SU-DHL-6 (cell line): Measurements from ENCODE around the gene AGBL2.
"Not testable (repeated sequence)": the region's sequence is repeated elsewhere in the genome, so short reads cannot be mapped to it uniquely, and the experiment has no call there.

Experiments used
- H2AFZ ChIP-seq: fragments of 200-600 bp; sonication (generic); 2 replicates; pipeline ENCODE4 v1.6.1; 2014; ENCODE audit warnings: low read depth, mild to moderate bottlenecking, moderate library complexity, mixed read lengths, antibody characterized with exemption, low read length; ENCODE audit not compliant: severe bottlenecking
- H3F3A ChIP-seq: fragments of 200-600 bp; shearing (Covaris generic); 2 replicates; pipeline ENCODE4 v1.6.0; 2016; ENCODE audit warnings: antibody characterized with exemption, mild to moderate bottlenecking; ENCODE audit not compliant: insufficient read depth
- H3K27ac ChIP-seq: fragments of 200-600 bp; sonication (generic); 2 replicates; pipeline ENCODE4 v1.5.1; 2016; ENCODE audit warnings: low read depth, mild to moderate bottlenecking, low read length, moderate library complexity, mixed read lengths
- H3K27me3 ChIP-seq: fragments of 200-600 bp; sonication (generic), shearing (Covaris generic); 2 replicates; pipeline ENCODE4 v1.6.0; 2014; ENCODE audit warnings: mild to moderate bottlenecking, low read length
- H3K36me3 ChIP-seq: fragments of 200-600 bp; sonication (generic); 2 replicates; pipeline ENCODE4 v1.6.1; 2014; ENCODE audit warnings: mild to moderate bottlenecking, low read length, mixed read lengths
- H3K4me2 ChIP-seq: fragments of 300-600, 200-600 bp; shearing (Covaris generic), sonication (generic); 2 replicates; pipeline ENCODE4 v1.6.0; 2014; ENCODE audit warnings: low read length, low read depth, mild to moderate bottlenecking; ENCODE audit not compliant: poor library complexity, severe bottlenecking
- H3K4me3 ChIP-seq: fragments of 200-600 bp; sonication (generic); 2 replicates; pipeline ENCODE4 v1.5.1; 2014; ENCODE audit warnings: antibody characterized with exemption, low read length, mild to moderate bottlenecking, mixed read lengths; ENCODE audit not compliant: insufficient read depth, poor library complexity, severe bottlenecking
- H3K79me2 ChIP-seq: fragments of 200-600 bp; sonication (generic); 2 replicates; pipeline ENCODE4 v1.6.1; 2014; ENCODE audit warnings: mild to moderate bottlenecking, low read length, moderate library complexity; ENCODE audit not compliant: insufficient read depth
- H3K9ac ChIP-seq: fragments of 200-600 bp; sonication (generic); 2 replicates; pipeline ENCODE4 v1.7.0; 2014; ENCODE audit warnings: mild to moderate bottlenecking, low read length
- H3K9me2 ChIP-seq: fragments of 200-600 bp; sonication (generic); replicated peaks from 2 replicates; pipeline ENCODE4 v1.6.1; 2014; ENCODE audit warnings: low read length; ENCODE audit not compliant: insufficient read depth
- H3K9me3 ChIP-seq: fragments of 200-600 bp; sonication (generic); 2 replicates; pipeline ENCODE4 v1.6.1; 2014; ENCODE audit warnings: low read length, mixed read lengths; ENCODE audit not compliant: insufficient read depth
- H4K20me1 ChIP-seq: fragments of 200-600 bp; sonication (generic); 2 replicates; pipeline ENCODE4 v1.6.1; 2014; ENCODE audit warnings: low read depth, mild to moderate bottlenecking, antibody characterized with exemption, low read length, moderate library complexity, mixed read lengths
- CTCF ChIP-seq: fragments of 200-600 bp; sonication (generic); IDR thresholded peaks from one replicate; pipeline ENCODE4 v1.5.1; 2017; ENCODE audit warnings: antibody characterized with exemption, mild to moderate bottlenecking, low read length, moderate library complexity; ENCODE audit not compliant: insufficient read depth, poor library complexity, severe bottlenecking
- EZH2phosphoT487 ChIP-seq: fragments of 200-600 bp; sonication (generic), shearing (Covaris generic); conservative IDR thresholded peaks from 2 replicates; pipeline ENCODE4 v1.6.1; 2018; ENCODE audit warnings: mild to moderate bottlenecking, antibody characterized with exemption, low read length, moderate library complexity, mixed read lengths

Gene AGBL2

DNA sequence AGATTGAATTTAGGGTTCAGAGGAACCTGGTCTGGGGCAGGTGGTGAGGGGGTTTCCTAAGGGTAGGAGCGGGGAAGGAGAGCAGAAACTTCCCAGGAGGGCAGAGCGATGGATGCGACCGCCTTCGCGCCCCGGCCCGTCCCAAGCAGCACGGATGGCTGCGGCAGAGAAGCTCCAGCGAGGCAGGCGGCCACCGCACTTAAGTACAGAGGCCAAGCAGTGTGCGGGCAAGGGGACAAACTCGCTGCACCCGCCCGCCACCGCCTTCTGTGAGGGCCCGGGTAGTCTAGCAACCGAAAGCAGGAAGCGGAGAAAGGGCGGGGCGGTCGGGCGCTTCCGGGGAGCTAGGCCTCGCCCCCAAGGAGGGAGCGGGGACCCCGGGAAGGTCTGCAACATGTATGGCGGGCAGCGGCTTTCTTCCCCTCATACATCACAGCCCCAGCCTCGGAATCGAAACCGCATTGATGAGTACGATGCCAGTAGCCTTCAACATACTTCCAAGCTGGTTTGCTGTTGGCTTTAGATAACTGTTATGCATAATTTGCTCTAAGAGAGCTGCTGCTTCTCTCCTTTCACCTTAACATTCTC lies at the start of gene AGBL2:
AGBL2 (minus strand) TSS at position 288 of the 588 bp plus-strand sequence. CDS start 719 bp downstream, outside the sequence.
- Histone ChIP-seq H4K20me1 (no peaks in the 10 kb centered on the region), H3K4me3 (peak within 1 kb of the TSS; percentile 58), H3K79me2 (no peaks in the 10 kb centered on the region), H3F3A (peaks cover 29% of the 10 kb centered on the region), H3K9me3 (no peaks in the 10 kb centered on the region), H3K36me3 (peaks cover 16% of the 10 kb centered on the region; the same call in 1 of the 2 replicates), H3K9me2 (no peaks in the 10 kb centered on the region), H3K27ac (peak within 1 kb of the TSS; percentile 43), H2AFZ (peak within 1 kb of the TSS; percentile 81), H3K27me3 (no peaks in the 10 kb centered on the region), H3K9ac (peak within 1 kb of the TSS; percentile 67), H3K4me2 (peak within 1 kb of the TSS; percentile 95)
- TF ChIP-seq EZH2phosphoT487 (no peak), CTCF (no peak)

DNA sequence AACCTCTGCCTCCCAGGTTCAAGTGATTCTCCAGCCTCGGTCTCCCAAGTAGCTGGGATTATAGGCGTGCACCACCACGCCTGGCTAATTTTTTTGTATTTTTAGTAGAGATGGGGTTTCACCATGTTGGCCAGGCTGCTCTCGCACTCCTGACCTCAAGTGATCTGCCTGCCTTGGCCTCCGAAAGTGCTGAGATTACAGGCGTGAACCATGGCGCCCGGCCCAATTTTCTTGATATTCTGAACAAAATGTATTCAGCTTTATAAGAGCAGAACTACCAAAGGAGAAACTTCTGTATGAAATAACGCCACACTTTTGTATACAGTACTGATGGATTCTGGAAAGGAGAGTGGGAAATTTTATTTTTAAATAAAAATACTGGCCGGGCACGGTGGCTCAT lies 44.1 kb upstream of the AGBL2 start:
- H3K9me3 ChIP-seq, H3K9me2 ChIP-seq, H3K27me3 ChIP-seq, H3F3A ChIP-seq, H3K9ac ChIP-seq, H2AFZ ChIP-seq, H3K27ac ChIP-seq, H3K4me3 ChIP-seq, H3K4me2 ChIP-seq, H4K20me1 ChIP-seq: not testable (repeated sequence)
- Histone ChIP-seq H3K79me2 (peaks cover 46% of the 10 kb centered on the region), H3K36me3 (peaks cover 26% of the 10 kb centered on the region)

- Histone ChIP-seq H3K79me2 (peaks cover 29% of the 10 kb centered on the region), H3K27ac (no peak overlapping the region)
- TF ChIP-seq CTCF (no peak), EZH2phosphoT487 (no peak)
Observed at GRCh38 chr11:47756208-47756607, 41.0 kb upstream of the AGBL2 start.

DNA sequence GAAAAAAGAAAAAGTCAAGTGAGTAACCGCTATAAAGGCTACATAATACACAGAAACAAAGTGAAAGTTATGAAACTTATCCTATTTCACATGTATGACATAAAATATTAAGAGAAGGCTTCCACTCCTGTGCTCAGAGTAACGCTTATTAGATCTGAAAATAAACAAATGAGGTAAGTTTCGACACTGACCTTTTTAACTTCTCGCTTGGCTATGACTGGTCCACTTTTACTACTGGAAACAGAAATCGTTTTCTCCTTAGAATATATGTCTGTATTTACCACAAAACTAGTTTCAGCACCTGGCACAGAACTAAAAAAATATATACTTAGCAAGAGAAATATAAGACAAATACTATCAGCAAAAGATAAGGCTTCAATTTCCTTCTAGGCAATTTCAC lies 35.6 kb upstream of the AGBL2 start:
- Histone ChIP-seq H3F3A (0 out of 2 replicates have a peak, but pooled peaks cover 3% of the 10 kb centered on the region), H3K9me2 (no peaks in the 10 kb centered on the region), H4K20me1 (peaks cover 3% of the 10 kb centered on the region; the same call in 1 of the 2 replicates)

More at GRCh38 chr11:47756208-47756607, 41.0 kb upstream of the AGBL2 start:
- Histone ChIP-seq H3K4me2 (no peak overlapping the region), H4K20me1 (peaks cover 6% of the 10 kb centered on the region), H3K9me3 (no peaks in the 10 kb centered on the region), H3K4me3 (no peak overlapping the region), H3K9ac (no peak overlapping the region), H3F3A (0 out of 2 replicates have a peak, but pooled peaks cover 5% of the 10 kb centered on the region), H3K9me2 (no peaks in the 10 kb centered on the region), H3K27me3 (no peaks in the 10 kb centered on the region), H2AFZ (no peak overlapping the region), H3K36me3 (peaks cover 45% of the 10 kb centered on the region)

DNA sequence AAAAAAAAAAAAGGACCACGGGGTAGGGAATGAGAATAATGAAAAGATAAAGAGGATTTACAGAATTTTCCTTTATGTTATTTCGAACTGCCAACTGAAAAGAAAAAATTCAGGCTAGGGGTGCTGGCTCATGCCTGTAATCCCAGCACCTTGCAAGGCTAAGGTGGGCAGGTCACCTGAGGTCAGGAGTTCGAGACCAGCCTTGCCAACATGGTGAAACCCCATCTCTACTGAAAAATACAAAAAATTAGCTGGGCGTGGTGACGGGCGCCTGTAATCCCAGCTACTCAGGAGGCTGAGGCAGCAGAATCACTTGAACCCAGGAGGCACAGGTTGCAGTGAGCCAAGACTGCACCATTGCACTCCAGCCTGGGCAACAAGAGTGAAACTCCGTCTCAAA lies 27.3 kb upstream of the AGBL2 start:
- H3K27ac ChIP-seq, H2AFZ ChIP-seq, H3F3A ChIP-seq, H3K27me3 ChIP-seq, H3K9ac ChIP-seq, H3K4me3 ChIP-seq, H3K9me3 ChIP-seq, H4K20me1 ChIP-seq, H3K4me2 ChIP-seq, H3K9me2 ChIP-seq: not testable (repeated sequence)
- H3K36me3 ChIP-seq, result peaks cover 48% of the 10 kb centered on the region
- peaks cover 10% of the 10 kb centered on the region; the same call in 1 of the 2 replicates for H3K79me2 ChIP-seq

More for the DNA sequence above, 35.6 kb upstream of the AGBL2 start:
- H3K79me2 ChIP-seq, result peaks cover 11% of the 10 kb centered on the region; the same call in 1 of the 2 replicates
- no peak overlapping the region for H3K4me2 ChIP-seq
- H3K27ac ChIP-seq, result no peak overlapping the region
- H3K27me3 ChIP-seq, result no peaks in the 10 kb centered on the region
- no peak overlapping the region for H3K4me3 ChIP-seq
- no peak for TF ChIP-seq EZH2phosphoT487
- TF ChIP-seq CTCF, result no peak
- H3K36me3 ChIP-seq, result peaks cover 51% of the 10 kb centered on the region
- H3K9ac ChIP-seq, result no peak overlapping the region
- H2AFZ ChIP-seq, result no peak overlapping the region
- H3K9me3 ChIP-seq, result no peaks in the 10 kb centered on the region

DNA sequence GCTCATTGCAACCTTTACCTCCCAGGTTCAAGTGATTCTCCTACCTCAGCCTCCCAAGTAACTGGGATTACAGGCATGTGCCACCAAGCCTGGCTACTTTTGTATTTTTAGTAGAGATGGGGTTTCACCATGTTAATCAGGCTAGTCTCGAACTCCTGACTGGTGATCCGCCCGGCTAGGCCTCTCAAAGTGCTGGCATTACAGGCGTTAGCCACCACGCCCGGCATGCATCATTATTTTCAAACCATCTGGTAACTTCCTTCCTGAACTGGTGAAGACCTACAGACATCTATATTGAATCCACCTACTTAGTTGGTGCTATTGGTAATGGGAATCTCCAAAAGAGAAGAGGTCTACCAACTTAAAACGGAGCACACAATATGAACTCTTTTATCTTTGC lies 22.6 kb upstream of the AGBL2 start:
- not testable (repeated sequence) for H3K4me3 ChIP-seq, H3K9me2 ChIP-seq, H3K9me3 ChIP-seq, H3K27ac ChIP-seq, H3K79me2 ChIP-seq, H4K20me1 ChIP-seq, H2AFZ ChIP-seq, H3K4me2 ChIP-seq, H3F3A ChIP-seq, H3K27me3 ChIP-seq, H3K9ac ChIP-seq
- H3K36me3 ChIP-seq, result peaks cover 47% of the 10 kb centered on the region
